Stomach smooth muscle (tissue), 2 donors: ENCODE results near the gene LIX1L.

Source experiments
- H3K27ac ChIP-seq: one replicate; pipeline ENCODE4 v1.7.0; 2013; ENCODE audit warnings: mild to moderate bottlenecking, low read length, inconsistent platforms
- H3K27me3 ChIP-seq, 2 donors: one replicate each; pipeline ENCODE4 v1.7.0; 2013; ENCODE audit warnings: low read length in 2 of 2; ENCODE audit not compliant: insufficient read depth in 2 of 2, control insufficient read depth in 1 of 2
- H3K36me3 ChIP-seq, 2 donors: one replicate each; pipeline ENCODE4 v1.7.0; 2013; ENCODE audit warnings: low read length in 2 of 2; ENCODE audit not compliant: control insufficient read depth in 2 of 2, insufficient read depth in 2 of 2
- H3K4me1 ChIP-seq: one replicate; pipeline ENCODE4 v1.7.0; 2013; ENCODE audit warnings: low read length; ENCODE audit not compliant: control insufficient read depth, insufficient read depth
- H3K4me3 ChIP-seq, 2 donors: one replicate each; pipeline ENCODE4 v1.7.0; 2013; ENCODE audit warnings: low read length in 2 of 2
- H3K9ac ChIP-seq, 2 donors: one replicate each; pipeline ENCODE4 v1.7.0; 2013; ENCODE audit warnings: low read length in 2 of 2, mild to moderate bottlenecking in 1 of 2
- H3K9me3 ChIP-seq, 2 donors: one replicate each; pipeline ENCODE4 v1.7.0; 2013; ENCODE audit warnings: low read length in 2 of 2; ENCODE audit not compliant: control insufficient read depth in 2 of 2
- donor health status: healthy.
- donor health status: Pancreatic carcinoma.

Gene LIX1L

GRCh38 chr1:145977016-145977415 is 19.2 kb upstream of the LIX1L start:
- Histone ChIP-seq H3K27me3 (no peaks in the 10 kb centered on the region), H3K27ac (peak overlapping the region; percentile 96), H3K9me3 (no peaks in the 10 kb centered on the region), H3K4me1 (peaks cover 44% of the 10 kb centered on the region), H3K4me3 (no peak overlapping the region), H3K36me3 (peaks cover 0 to 6% of the 10 kb centered on the region in 2 donors), H3K9ac (peak overlapping the region; percentile 47 to 72)

GRCh38 chr1:145975216-145975615 is 17.4 kb upstream of the LIX1L start:
- no peak overlapping the region for H3K4me3 ChIP-seq
- no peak overlapping the region for H3K9ac ChIP-seq
- H3K9me3 ChIP-seq, result no peaks in the 10 kb centered on the region
- H3K36me3 ChIP-seq, result peaks cover 0 to 6% of the 10 kb centered on the region in 2 donors
- H3K4me1 ChIP-seq, result peaks cover 32% of the 10 kb centered on the region
- H3K27me3 ChIP-seq, result no peaks in the 10 kb centered on the region
- no peak overlapping the region for H3K27ac ChIP-seq

GRCh38 chr1:145974721-145975120 is 16.9 kb upstream of the LIX1L start:
- H3K9me3 ChIP-seq, result no peaks in the 10 kb centered on the region
- H3K27ac ChIP-seq, result no peak overlapping the region
- no peak overlapping the region for H3K9ac ChIP-seq
- no peak overlapping the region for H3K4me3 ChIP-seq
- H3K4me1 ChIP-seq, result peaks cover 28% of the 10 kb centered on the region
- H3K36me3 ChIP-seq, result peaks cover 0 to 6% of the 10 kb centered on the region in 2 donors
- no peaks in the 10 kb centered on the region for H3K27me3 ChIP-seq

GRCh38 chr1:145972580-145972979 is 14.8 kb upstream of the LIX1L start:
- Histone ChIP-seq H3K4me3 (no peak overlapping the region), H3K27me3 (no peaks in the 10 kb centered on the region), H3K27ac (no peak overlapping the region)

GRCh38 chr1:145967288-145967687 is 9.5 kb upstream of the LIX1L start:
- Histone ChIP-seq H3K9ac (no peak overlapping the region), H3K36me3 (no peaks in the 10 kb centered on the region), H3K27ac (no peak overlapping the region), H3K9me3 (peaks cover 0 to 6% of the 10 kb centered on the region in 2 donors), H3K4me1 (peaks cover 18% of the 10 kb centered on the region), H3K4me3 (no peak overlapping the region), H3K27me3 (no peaks in the 10 kb centered on the region)

More at GRCh38 chr1:145972580-145972979, 14.8 kb upstream of the LIX1L start:
- peaks cover 7% of the 10 kb centered on the region for H3K4me1 ChIP-seq
- no peak overlapping the region for H3K9ac ChIP-seq
- peaks cover 0 to 6% of the 10 kb centered on the region in 2 donors for H3K36me3 ChIP-seq
- peaks cover 0 to under 1% of the 10 kb centered on the region in 2 donors for H3K9me3 ChIP-seq

- Histone ChIP-seq H3K4me1 (peaks cover 35% of the 10 kb centered on the region), H3K27ac (peak overlapping the region; percentile 74), H3K9ac (peak overlapping the region; percentile 88 to 89)
These were observed 7.4 kb upstream of the LIX1L start for GRCh38 chr1:145965119-145965744.

GRCh38 chr1:145964328-145965118 is 6.7 kb upstream of the LIX1L start, which contains the start of the genes ANKRD34A and POLR3GL:
Gene ANKRD34A (minus strand): TSS chr1:145964575. CDS start chr1:145961759, 2,816 bp downstream.
Gene POLR3GL (plus strand): TSS chr1:145964690. CDS start chr1:145974866, 10,176 bp downstream.
- no peaks in the 10 kb centered on the region for H3K27me3 ChIP-seq
- peak within 1 kb of the TSS; percentile 74 for H3K27ac ChIP-seq
- no peaks in the 10 kb centered on the region for H3K36me3 ChIP-seq
- peak within 1 kb of the TSS; percentile 88 to 89 for H3K9ac ChIP-seq
- peaks cover 0 to 6% of the 10 kb centered on the region in 2 donors for H3K9me3 ChIP-seq
- peak within 1 kb of the TSS; percentile 88 for H3K4me3 ChIP-seq
- peaks cover 41% of the 10 kb centered on the region for H3K4me1 ChIP-seq

More at GRCh38 chr1:145965119-145965744, 7.4 kb upstream of the LIX1L start:
- peaks cover 0 to 6% of the 10 kb centered on the region in 2 donors for H3K9me3 ChIP-seq
- H3K36me3 ChIP-seq, result no peaks in the 10 kb centered on the region
- peak overlapping the region; percentile 88 for H3K4me3 ChIP-seq
- H3K27me3 ChIP-seq, result no peaks in the 10 kb centered on the region

- peak overlapping the region; percentile 88 for H3K4me3 ChIP-seq
- H3K27me3 ChIP-seq, result no peaks in the 10 kb centered on the region
- peak overlapping the region; percentile 88 to 89 for H3K9ac ChIP-seq
- no peaks in the 10 kb centered on the region for H3K36me3 ChIP-seq
- H3K27ac ChIP-seq, result peak overlapping the region; percentile 74
- H3K9me3 ChIP-seq, result peaks cover 0 to 6% of the 10 kb centered on the region in 2 donors
- peaks cover 41% of the 10 kb centered on the region for H3K4me1 ChIP-seq
These were observed 5.6 kb upstream of the LIX1L start for GRCh38 chr1:145963265-145964019.

- Histone ChIP-seq H3K27ac (peak overlapping the region; percentile 92), H3K9me3 (peaks cover 0 to 4% of the 10 kb centered on the region in 2 donors), H3K4me3 (peak overlapping the region; percentile 88 to 92), H3K27me3 (no peaks in the 10 kb centered on the region), H3K36me3 (no peaks in the 10 kb centered on the region), H3K9ac (peak overlapping the region; percentile 80 to 89), H3K4me1 (peaks cover 46% of the 10 kb centered on the region)
These were observed 4.6 kb upstream of the LIX1L start for GRCh38 chr1:145962157-145963102.
